EL (cell line): ENCODE results near the gene ETS1.

Experiments used
- DNase-seq: peaks from one replicate; pipeline ENCODE4 v3.0.0-alpha.2; 2016

The ETS1 gene

GRCh38 chr11:128422576-128423370 is 164.6 kb downstream of the ETS1 start:
- no peak for DNase-seq

- peak; percentile 73 for DNase-seq
Observed at GRCh38 chr11:128421577-128422330, 165.6 kb downstream of the ETS1 start.

GRCh38 chr11:128420951-128421350 is 166.4 kb downstream of the ETS1 start:
- peak; percentile 83 for DNase-seq

GRCh38 chr11:128420265-128420664 is 167.1 kb downstream of the ETS1 start:
- DNase-seq = no peak

GRCh38 chr11:128419012-128419767 is 168.2 kb downstream of the ETS1 start:
- peak; percentile 41 for DNase-seq

GRCh38 chr11:128417607-128418324 is 169.6 kb downstream of the ETS1 start:
- peak; percentile 81 for DNase-seq

GRCh38 chr11:128416976-128417375 is 170.4 kb downstream of the ETS1 start:
- DNase-seq = no peak

GRCh38 chr11:128415539-128415938 is 171.8 kb downstream of the ETS1 start:
- DNase-seq = peak; percentile 53

GRCh38 chr11:128412847-128413791 is 174.2 kb downstream of the ETS1 start:
- no peak for DNase-seq

- no peak for DNase-seq
Observed at GRCh38 chr11:128411812-128412211, 175.5 kb downstream of the ETS1 start.

GRCh38 chr11:128411150-128411549 is 176.2 kb downstream of the ETS1 start:
- DNase-seq = no peak

- DNase-seq = peak; percentile 81
Observed at GRCh38 chr11:128409476-128409875, 177.9 kb downstream of the ETS1 start.
